PFSK-1 (cell line): ENCODE results near the gene IQGAP3.

Source experiments
- FOXP2 ChIP-seq: optimal IDR thresholded peaks from 2 replicates; pipeline ENCODE3; 2011; ENCODE audit warnings: borderline replicate concordance, control low read depth, inconsistent platforms; ENCODE audit not compliant: insufficient read depth; ENCODE audit errors: extremely low read length, extremely low read depth
- POLR2AphosphoS5 ChIP-seq: IDR thresholded peaks from 2 replicates; pipeline ENCODE4 v1.6.1; 2012; ENCODE audit warnings: low read depth, mild to moderate bottlenecking, control low read depth, low read length, moderate library complexity

GRCh38 chr1:156574039-156574633 lies 1.8 kb upstream of the IQGAP3 start:
- TF ChIP-seq POLR2AphosphoS5: no peak
- no peak for TF ChIP-seq FOXP2
